ENCODE results near the gene NAV3. TPM values are rescaled to one million over a fixed set of nuclear protein-coding genes. Genes with fewer than 3 reads are reported as not detected.
"Not testable (repeated sequence)": the region's sequence is repeated elsewhere in the genome, so short reads cannot be mapped to it uniquely, and the experiment has no call there.

Gene NAV3
- polyA plus RNA-seq, 1 donor = 4.8 TPM

DNA sequence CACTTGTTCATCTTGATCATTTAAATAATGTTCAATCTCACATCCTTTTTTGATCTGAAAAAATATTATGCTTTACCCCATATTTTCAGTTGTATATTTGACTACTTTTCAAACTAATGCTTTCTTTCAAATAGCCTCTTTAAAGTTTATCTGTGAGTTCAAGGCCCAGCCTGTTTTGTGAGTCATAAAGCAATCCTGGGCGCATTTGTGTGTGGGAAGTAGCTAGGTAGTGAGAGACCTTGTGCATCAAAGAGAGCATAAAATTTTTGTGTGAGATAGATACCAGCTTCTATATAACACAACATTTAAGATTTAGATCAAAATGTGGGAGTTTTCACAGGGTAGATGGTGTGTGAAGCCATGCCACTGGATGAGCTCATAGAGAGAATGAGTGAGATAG, 405.6 kb downstream of the NAV3 start:
- no CpG with 5 or more reads among the region's 1 CpG for WGBS (ENCODE audit: insufficient coverage, low lambda C conversion rate)
- Histone ChIP-seq H3K27ac (ENCODE audit: low read length) (no peak overlapping the region), H3K36me3 (ENCODE audit: control insufficient read depth, insufficient read depth, low read length) (no peaks in the 10 kb centered on the region), H3K9me3 (ENCODE audit: control insufficient read depth, low read depth, low read length) (no peaks in the 10 kb centered on the region), H3K27me3 (ENCODE audit: control insufficient read depth, insufficient read depth, low read length) (no peaks in the 10 kb centered on the region), H3K4me3 (ENCODE audit: low read length) (no peak overlapping the region), H3K4me1 (ENCODE audit: control insufficient read depth, insufficient read depth, low read length) (no peaks in the 10 kb centered on the region)
- no peak for DNase-seq

DNA sequence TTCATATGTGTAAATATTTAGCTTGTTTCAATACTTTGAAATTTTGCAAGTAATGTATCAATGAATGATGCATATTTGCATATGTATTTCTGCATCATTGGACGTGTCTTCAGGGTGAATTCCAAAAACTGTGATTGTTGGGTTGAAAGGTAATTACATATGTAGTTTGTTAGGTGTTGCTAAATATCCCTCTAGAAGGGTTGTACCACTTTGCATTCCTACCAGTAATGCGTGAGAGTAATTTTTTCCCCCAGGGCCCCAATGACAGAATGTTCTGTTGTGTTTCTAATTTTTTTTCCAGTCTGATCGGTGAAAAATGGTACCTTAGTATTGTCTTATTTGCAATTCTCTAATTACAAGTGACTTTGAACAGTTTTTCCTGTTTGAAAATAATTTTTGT, 408.9 kb downstream of the NAV3 start:
- DNase-seq = no peak
- 100% methylated on average over 1 of the region's 3 CpGs for WGBS (ENCODE audit: insufficient coverage, low lambda C conversion rate)

DNA sequence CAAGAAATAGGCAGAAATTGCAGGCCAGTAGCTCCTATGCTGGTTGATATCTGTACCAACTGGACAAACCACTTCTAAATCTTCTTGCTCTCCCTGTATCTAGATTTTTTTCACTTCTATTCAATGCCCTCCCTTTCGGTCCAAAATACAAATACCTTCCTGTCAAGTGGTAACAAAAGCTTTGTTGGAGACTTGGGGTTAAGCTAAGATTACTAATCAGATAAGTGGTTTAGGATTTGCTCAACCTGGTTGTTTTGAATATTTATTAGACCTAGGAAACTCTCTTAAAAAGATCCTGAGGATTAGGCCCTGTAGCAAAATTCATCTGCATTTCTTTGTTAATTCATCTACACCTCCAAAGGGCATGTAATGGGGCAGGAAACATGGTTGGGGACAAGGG, 410.1 kb downstream of the NAV3 start:
- Histone ChIP-seq H3K4me3 (ENCODE audit: low read length) (no peak overlapping the region), H3K4me1 (ENCODE audit: control insufficient read depth, insufficient read depth, low read length) (no peaks in the 10 kb centered on the region), H3K27me3 (ENCODE audit: control insufficient read depth, insufficient read depth, low read length) (no peaks in the 10 kb centered on the region), H3K27ac (ENCODE audit: low read length) (no peak overlapping the region), H3K9me3 (ENCODE audit: control insufficient read depth, low read depth, low read length) (no peaks in the 10 kb centered on the region), H3K36me3 (ENCODE audit: control insufficient read depth, insufficient read depth, low read length) (no peaks in the 10 kb centered on the region)
- no peak for DNase-seq
- 40% methylated on average over 1 of the region's 1 CpG for WGBS (ENCODE audit: insufficient coverage, low lambda C conversion rate)

More for the DNA sequence above, 408.9 kb downstream of the NAV3 start:
- Histone ChIP-seq H3K9me3 (ENCODE audit: control insufficient read depth, low read depth, low read length) (no peaks in the 10 kb centered on the region), H3K27me3 (ENCODE audit: control insufficient read depth, insufficient read depth, low read length) (no peaks in the 10 kb centered on the region), H3K27ac (ENCODE audit: low read length) (no peak overlapping the region), H3K4me1 (ENCODE audit: control insufficient read depth, insufficient read depth, low read length) (no peaks in the 10 kb centered on the region), H3K36me3 (ENCODE audit: control insufficient read depth, insufficient read depth, low read length) (no peaks in the 10 kb centered on the region), H3K4me3 (ENCODE audit: low read length) (no peak overlapping the region)

DNA sequence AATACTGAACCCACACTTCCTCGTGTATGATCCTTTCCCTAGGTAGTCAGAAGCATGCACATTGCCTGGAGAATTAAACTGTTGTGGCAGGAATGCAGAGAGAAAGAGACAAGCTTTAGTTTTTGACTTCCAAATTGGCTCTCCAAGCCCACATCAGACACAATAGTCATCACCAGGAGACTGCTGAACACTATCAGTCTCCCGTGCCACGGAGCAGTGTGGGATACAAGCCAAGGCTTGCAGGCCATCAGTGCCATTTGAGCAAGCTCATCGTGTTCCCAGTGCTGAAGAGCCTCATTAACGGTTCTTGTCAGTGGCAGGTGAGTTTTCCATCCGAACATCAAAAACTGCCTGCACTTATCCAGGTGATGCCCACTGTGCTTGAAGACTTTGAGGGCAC, 410.8 kb downstream of the NAV3 start:
- Histone ChIP-seq H3K36me3 (ENCODE audit: control insufficient read depth, insufficient read depth, low read length) (no peaks in the 10 kb centered on the region), H3K9me3 (ENCODE audit: control insufficient read depth, low read depth, low read length) (no peaks in the 10 kb centered on the region)
- no CpG with 5 or more reads among the region's 6 CpGs for WGBS (ENCODE audit: insufficient coverage, low lambda C conversion rate)

DNA sequence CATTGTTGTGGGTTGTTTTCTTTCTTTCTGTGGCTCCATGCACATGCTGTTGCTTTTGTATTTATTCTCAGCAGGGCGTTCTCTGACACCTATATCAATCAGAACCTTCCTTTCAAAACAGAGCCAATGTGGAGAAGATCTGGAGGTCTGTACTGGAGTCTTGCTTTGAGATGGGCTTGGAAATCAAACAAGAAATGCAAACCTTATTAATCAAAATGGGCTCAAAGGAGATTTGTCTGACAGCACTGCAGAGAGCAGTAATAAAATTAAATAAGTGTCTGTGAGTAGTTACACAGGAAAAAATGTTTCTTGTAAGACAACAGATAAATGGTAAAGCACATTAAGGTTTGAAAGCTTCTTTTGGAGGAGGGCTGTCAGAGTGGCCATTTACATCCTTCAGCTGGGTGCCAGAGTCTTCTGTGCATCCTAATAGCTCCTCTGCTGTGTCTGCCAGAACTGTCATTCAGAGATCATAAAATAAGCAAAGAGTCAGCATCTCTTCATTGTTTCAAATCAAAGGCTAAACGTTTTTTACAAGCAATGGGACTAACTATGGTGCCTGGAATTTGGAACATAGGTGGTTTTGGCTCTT, 414.3 kb downstream of the NAV3 start:
- Histone ChIP-seq H3K4me1 (ENCODE audit: control insufficient read depth, insufficient read depth, low read length) (no peaks in the 10 kb centered on the region), H3K36me3 (ENCODE audit: control insufficient read depth, insufficient read depth, low read length) (no peaks in the 10 kb centered on the region), H3K27ac (ENCODE audit: low read length) (no peak overlapping the region), H3K9me3 (ENCODE audit: control insufficient read depth, low read depth, low read length) (no peaks in the 10 kb centered on the region), H3K4me3 (ENCODE audit: low read length) (no peak overlapping the region), H3K27me3 (ENCODE audit: control insufficient read depth, insufficient read depth, low read length) (no peaks in the 10 kb centered on the region)
- DNase-seq = no peak
- WGBS (ENCODE audit: insufficient coverage, low lambda C conversion rate) = no CpG with 5 or more reads among the region's 2 CpGs

More for the DNA sequence above, 410.8 kb downstream of the NAV3 start:
- H3K27me3 ChIP-seq (ENCODE audit: control insufficient read depth, insufficient read depth, low read length) = no peaks in the 10 kb centered on the region
- H3K4me3 ChIP-seq (ENCODE audit: low read length) = no peak overlapping the region
- no peak overlapping the region for H3K27ac ChIP-seq (ENCODE audit: low read length)
- no peak for DNase-seq
- no peaks in the 10 kb centered on the region for H3K4me1 ChIP-seq (ENCODE audit: control insufficient read depth, insufficient read depth, low read length)

DNA sequence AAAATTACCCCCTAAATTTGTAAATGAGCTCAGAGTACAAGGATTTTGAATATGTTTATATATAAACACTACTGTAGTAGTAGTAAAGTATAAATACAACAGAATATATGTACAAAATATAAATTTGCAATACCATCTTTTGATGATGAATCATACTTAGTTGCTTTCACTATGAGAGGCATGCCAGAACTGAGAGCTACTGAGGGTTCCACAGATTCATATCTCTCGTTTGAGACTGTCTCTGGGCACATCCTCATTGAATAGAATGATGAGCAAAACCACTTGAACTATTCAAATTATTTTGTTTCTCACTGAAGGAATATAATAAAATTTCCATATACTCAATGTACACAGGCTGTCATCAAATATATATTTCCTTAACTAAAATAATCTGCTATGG, 417.6 kb downstream of the NAV3 start:
- no peak for DNase-seq
- H3K36me3 ChIP-seq (ENCODE audit: control insufficient read depth, insufficient read depth, low read length) = no peaks in the 10 kb centered on the region
- H3K27me3 ChIP-seq (ENCODE audit: control insufficient read depth, insufficient read depth, low read length) = no peaks in the 10 kb centered on the region
- no peak overlapping the region for H3K27ac ChIP-seq (ENCODE audit: low read length)
- WGBS (ENCODE audit: insufficient coverage, low lambda C conversion rate) = no CpG with 5 or more reads among the region's 1 CpG
- H3K4me3 ChIP-seq (ENCODE audit: low read length) = no peak overlapping the region
- H3K4me1 ChIP-seq (ENCODE audit: control insufficient read depth, insufficient read depth, low read length) = no peaks in the 10 kb centered on the region
- no peaks in the 10 kb centered on the region for H3K9me3 ChIP-seq (ENCODE audit: control insufficient read depth, low read depth, low read length)

DNA sequence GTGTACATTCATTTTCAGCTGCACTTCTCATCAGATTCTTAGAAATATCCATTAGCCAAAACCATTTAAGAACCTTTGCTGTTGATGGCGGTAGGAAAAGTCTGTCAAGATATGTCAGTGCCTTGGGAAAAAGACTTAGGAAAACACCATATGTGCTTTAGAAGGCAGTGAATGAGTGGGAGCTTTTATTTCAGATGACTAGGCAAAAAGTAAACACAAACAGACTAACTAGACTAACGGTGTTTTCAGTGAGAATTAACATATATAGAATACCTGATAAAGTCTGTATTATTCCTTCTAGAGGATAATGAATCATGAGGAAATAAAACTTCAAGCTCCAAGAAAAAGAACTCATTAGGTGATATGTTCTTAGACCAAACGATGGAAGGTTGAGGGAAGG, 418.9 kb downstream of the NAV3 start:
- Histone ChIP-seq H3K4me3 (ENCODE audit: low read length) (no peak overlapping the region), H3K4me1 (ENCODE audit: control insufficient read depth, insufficient read depth, low read length) (no peaks in the 10 kb centered on the region), H3K9me3 (ENCODE audit: control insufficient read depth, low read depth, low read length) (no peaks in the 10 kb centered on the region), H3K27ac (ENCODE audit: low read length) (no peak overlapping the region), H3K27me3 (ENCODE audit: control insufficient read depth, insufficient read depth, low read length) (no peaks in the 10 kb centered on the region), H3K36me3 (ENCODE audit: control insufficient read depth, insufficient read depth, low read length) (no peaks in the 10 kb centered on the region)
- no peak for DNase-seq
- WGBS (ENCODE audit: insufficient coverage, low lambda C conversion rate) = 100% methylated on average over 1 of the region's 3 CpGs

DNA sequence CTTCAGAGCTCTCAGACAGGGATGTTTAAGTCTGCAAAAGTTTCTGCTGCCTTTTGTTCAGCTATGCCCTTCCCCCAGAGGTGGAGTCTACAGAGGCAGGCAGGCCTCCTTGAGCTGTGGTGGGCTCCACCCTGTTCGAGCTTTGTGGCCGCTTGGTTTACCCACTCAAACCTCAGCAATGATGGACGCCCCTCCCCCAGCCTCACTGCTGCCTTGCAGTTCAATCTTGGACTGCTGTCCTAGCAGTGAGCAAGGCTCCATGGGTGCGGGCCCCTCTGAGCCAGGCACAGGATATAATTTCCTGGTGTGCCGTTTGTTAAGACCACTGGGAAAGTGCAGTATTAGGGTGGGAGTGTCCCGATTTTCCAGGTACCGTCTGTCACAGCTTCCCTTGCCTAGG, 427.0 kb downstream of the NAV3 start:
- WGBS (ENCODE audit: insufficient coverage, low lambda C conversion rate) = no CpG with 5 or more reads among the region's 7 CpGs
- not testable (repeated sequence) for DNase-seq; H3K4me1 ChIP-seq (ENCODE audit: control insufficient read depth, insufficient read depth, low read length); H3K36me3 ChIP-seq (ENCODE audit: control insufficient read depth, insufficient read depth, low read length); H3K9me3 ChIP-seq (ENCODE audit: control insufficient read depth, low read depth, low read length); H3K27ac ChIP-seq (ENCODE audit: low read length); H3K27me3 ChIP-seq (ENCODE audit: control insufficient read depth, insufficient read depth, low read length); H3K4me3 ChIP-seq (ENCODE audit: low read length)

DNA sequence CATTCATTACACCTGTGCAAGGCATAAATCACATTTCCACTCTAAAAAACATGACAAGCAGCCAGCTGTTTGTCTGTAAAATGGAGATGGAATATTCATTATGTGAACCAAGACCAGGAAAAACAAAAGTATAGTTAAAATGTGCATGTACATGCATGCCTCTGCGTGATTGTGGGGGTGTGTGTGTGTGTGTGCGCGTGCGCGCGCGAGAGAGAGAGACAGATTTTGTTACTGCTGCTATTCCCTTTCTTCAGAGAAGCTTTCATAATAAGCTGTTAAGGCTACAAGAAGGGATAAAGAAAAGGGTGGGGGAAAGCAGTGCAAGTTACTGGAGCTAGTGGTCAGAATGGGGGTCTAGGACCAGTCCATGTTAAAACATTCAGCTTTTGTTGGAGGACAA, 430.3 kb downstream of the NAV3 start:
- H3K4me1 ChIP-seq (ENCODE audit: control insufficient read depth, insufficient read depth, low read length) = no peaks in the 10 kb centered on the region
- no peaks in the 10 kb centered on the region for H3K36me3 ChIP-seq (ENCODE audit: control insufficient read depth, insufficient read depth, low read length)
- peaks cover 4% of the 10 kb centered on the region for H3K9me3 ChIP-seq (ENCODE audit: control insufficient read depth, low read depth, low read length)
- no peaks in the 10 kb centered on the region for H3K27me3 ChIP-seq (ENCODE audit: control insufficient read depth, insufficient read depth, low read length)
- no peak overlapping the region for H3K4me3 ChIP-seq (ENCODE audit: low read length)
- WGBS (ENCODE audit: insufficient coverage, low lambda C conversion rate) = no CpG with 5 or more reads among the region's 7 CpGs
- DNase-seq = no peak
- no peak overlapping the region for H3K27ac ChIP-seq (ENCODE audit: low read length)

DNA sequence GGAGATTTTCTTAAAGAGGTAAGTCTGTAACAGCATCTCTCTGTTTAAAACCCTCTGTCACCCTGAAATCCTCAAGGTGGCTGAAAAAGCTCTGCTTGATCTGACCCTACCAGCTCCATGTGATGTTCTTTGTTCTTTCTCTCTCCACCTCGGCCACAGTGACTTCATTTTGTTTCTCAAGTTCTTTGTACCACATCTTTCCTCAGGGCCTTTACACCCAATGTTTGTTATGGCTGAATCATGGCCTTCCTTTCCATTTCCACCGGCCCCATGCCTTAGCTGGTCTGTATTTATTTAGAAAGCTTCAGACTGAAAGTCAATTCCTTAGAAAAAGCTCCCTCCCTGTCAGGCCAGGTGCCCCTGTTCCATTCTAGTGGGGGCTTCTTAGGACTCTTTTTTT, 431.2 kb downstream of the NAV3 start:
- no peak for DNase-seq
- Histone ChIP-seq H3K36me3 (ENCODE audit: control insufficient read depth, insufficient read depth, low read length) (no peaks in the 10 kb centered on the region), H3K4me1 (ENCODE audit: control insufficient read depth, insufficient read depth, low read length) (no peaks in the 10 kb centered on the region), H3K9me3 (ENCODE audit: control insufficient read depth, low read depth, low read length) (peaks cover 4% of the 10 kb centered on the region), H3K27me3 (ENCODE audit: control insufficient read depth, insufficient read depth, low read length) (no peaks in the 10 kb centered on the region), H3K4me3 (ENCODE audit: low read length) (no peak overlapping the region), H3K27ac (ENCODE audit: low read length) (no peak overlapping the region)
- 60% methylated on average over 1 of the region's 2 CpGs for WGBS (ENCODE audit: insufficient coverage, low lambda C conversion rate)
